H9 (cell line): ENCODE measurements around the gene IMMP2L. TPM values are rescaled to one million over a fixed set of nuclear protein-coding genes. Genes with fewer than 3 reads are reported as not detected.

Source experiments
- DNase-seq: peaks from one replicate; pipeline ENCODE4 v3.0.0-alpha.2; 2017
- H2AFZ ChIP-seq: one replicate; pipeline ENCODE4 v1.6.1; 2013; ENCODE audit warnings: mild to moderate bottlenecking, low read length, control low read depth, moderate library complexity
- H2AK5ac ChIP-seq: 2 replicates; pipeline ENCODE4 v1.6.1; 2013; ENCODE audit warnings: low read length, control low read depth, mixed read lengths; ENCODE audit not compliant: insufficient read length
- H2BK120ac ChIP-seq: one replicate; pipeline ENCODE4 v1.6.1; 2013; ENCODE audit warnings: low read depth, mild to moderate bottlenecking, low read length, control low read depth, inconsistent platforms; ENCODE audit not compliant: poor library complexity, severe bottlenecking
- H2BK12ac ChIP-seq: 2 replicates; pipeline ENCODE4 v1.6.1; 2013; ENCODE audit warnings: low read length, control low read depth, mixed read lengths, low read depth; ENCODE audit not compliant: insufficient read length
- H2BK15ac ChIP-seq: 2 replicates; pipeline ENCODE4 v1.6.1; 2013; ENCODE audit warnings: low read depth, low read length, control low read depth
- H2BK20ac ChIP-seq: one replicate; pipeline ENCODE4 v1.6.1; 2013; ENCODE audit warnings: low read depth, mild to moderate bottlenecking, low read length, control low read depth, inconsistent platforms; ENCODE audit not compliant: poor library complexity, severe bottlenecking
- H2BK5ac ChIP-seq: 2 replicates; pipeline ENCODE4 v1.6.1; 2013; ENCODE audit warnings: low read length, control low read depth, mixed read lengths; ENCODE audit not compliant: insufficient read length
- H3K14ac ChIP-seq: 2 replicates; pipeline ENCODE4 v1.6.1; 2013; ENCODE audit warnings: low read length, control low read depth; ENCODE audit not compliant: insufficient read depth
- H3K18ac ChIP-seq: 2 replicates; pipeline ENCODE4 v1.6.1; 2013; ENCODE audit warnings: low read depth, mild to moderate bottlenecking, mixed read lengths, low read length, control low read depth; ENCODE audit not compliant: insufficient read length
- H3K23ac ChIP-seq: 2 replicates; pipeline ENCODE4 v1.6.1; 2013; ENCODE audit warnings: low read length, control low read depth, mixed read lengths, low read depth; ENCODE audit not compliant: insufficient read length
- H3K23me2 ChIP-seq: 2 replicates; pipeline ENCODE4 v1.6.1; 2013; ENCODE audit warnings: low read depth, mild to moderate bottlenecking, mixed read lengths, low read length, control low read depth; ENCODE audit not compliant: insufficient read length, poor library complexity, severe bottlenecking
- H3K27ac ChIP-seq: 2 replicates; pipeline ENCODE4 v1.5.1; 2013; ENCODE audit warnings: low read length, control low read depth, mixed read lengths, low read depth; ENCODE audit not compliant: insufficient read length
- H3K27me3 ChIP-seq: 2 replicates; pipeline ENCODE4 v1.6.1; 2013; ENCODE audit warnings: low read length, control low read depth, inconsistent platforms; ENCODE audit not compliant: insufficient read depth
- H3K4ac ChIP-seq: 2 replicates; pipeline ENCODE4 v1.6.1; 2013; ENCODE audit warnings: low read depth, mild to moderate bottlenecking, control low read depth, inconsistent platforms, low read length, moderate library complexity
- H3K4me1 ChIP-seq: 2 replicates; pipeline ENCODE4 v1.6.1; 2013; ENCODE audit warnings: low read length, control low read depth, inconsistent platforms; ENCODE audit not compliant: insufficient read depth
- H3K4me2 ChIP-seq: 2 replicates; pipeline ENCODE4 v1.6.1; 2013; ENCODE audit warnings: low read length, control low read depth, mixed read lengths; ENCODE audit not compliant: insufficient read length, insufficient read depth
- H3K56ac ChIP-seq: 2 replicates; pipeline ENCODE4 v1.6.1; 2013; ENCODE audit warnings: low read depth, mild to moderate bottlenecking, mixed read lengths, low read length, control low read depth; ENCODE audit not compliant: insufficient read length
- H3K79me1 ChIP-seq: 2 replicates; pipeline ENCODE4 v1.6.1; 2013; ENCODE audit warnings: low read depth, mild to moderate bottlenecking, moderate library complexity, low read length, control low read depth, inconsistent platforms; ENCODE audit not compliant: insufficient read depth, poor library complexity, severe bottlenecking
- H3K79me2 ChIP-seq: 2 replicates; pipeline ENCODE4 v1.6.1; 2013; ENCODE audit warnings: low read length, control low read depth, inconsistent platforms; ENCODE audit not compliant: insufficient read depth
- H3K9ac ChIP-seq: 2 replicates; pipeline ENCODE4 v1.6.1; 2013; ENCODE audit warnings: low read length, control low read depth, mixed read lengths; ENCODE audit not compliant: insufficient read length; ENCODE audit errors: extremely low read depth
- H3K9me3 ChIP-seq: one replicate; pipeline ENCODE4 v1.6.1; 2013; ENCODE audit warnings: low read depth, low read length, inconsistent platforms; ENCODE audit not compliant: control insufficient read depth
- H3T11ph ChIP-seq: one replicate; pipeline ENCODE4 v1.6.1; 2013; ENCODE audit warnings: mild to moderate bottlenecking, low read length, control low read depth, inconsistent platforms
- H4K20me1 ChIP-seq: one replicate; pipeline ENCODE4 v1.6.1; 2013; ENCODE audit not compliant: control insufficient read depth, insufficient read length, insufficient read depth
- H4K5ac ChIP-seq: 2 replicates; pipeline ENCODE4 v1.6.1; 2013; ENCODE audit warnings: low read depth, mild to moderate bottlenecking, mixed read lengths, low read length, control low read depth; ENCODE audit not compliant: insufficient read length
- H4K8ac ChIP-seq: replicated peaks from 2 replicates; pipeline ENCODE4 v1.6.1; 2013; ENCODE audit warnings: low read length, control low read depth, mixed read lengths, low read depth; ENCODE audit not compliant: insufficient read length
- H4K91ac ChIP-seq: 2 replicates; pipeline ENCODE4 v1.6.1; 2013; ENCODE audit warnings: low read depth, mild to moderate bottlenecking, moderate library complexity, mixed read lengths, low read length, control low read depth; ENCODE audit not compliant: insufficient read length
- H3K27ac Mint-ChIP-seq, 3 experiments: 2 replicates in 2 of 3; 3 replicates in 1 of 3; pipeline ENCODE4 v1.8.0; 2020 to 2021; ENCODE audit warnings: mixed read lengths in 3 of 3, mild to moderate bottlenecking in 1 of 3, moderate library complexity in 1 of 3
- H3K27me3 Mint-ChIP-seq: 2 replicates; pipeline ENCODE4 v1.8.0; 2021; ENCODE audit warnings: low read depth, mild to moderate bottlenecking, moderate library complexity, mixed read lengths
- H3K36me3 Mint-ChIP-seq, 3 experiments: 2 replicates in 2 of 3; 3 replicates in 1 of 3; pipeline ENCODE4 v1.8.0; 2020 to 2021; ENCODE audit warnings: low read depth in 3 of 3, mixed read lengths in 3 of 3; ENCODE audit not compliant: insufficient read depth in 1 of 3
- H3K4me1 Mint-ChIP-seq, 2 experiments: 2 replicates each; pipeline ENCODE4 v1.8.0; 2020; ENCODE audit warnings: mixed read lengths in 2 of 2
- H3K4me3 Mint-ChIP-seq, 2 experiments: 2 replicates in 1 of 2; 3 replicates in 1 of 2; pipeline ENCODE4 v1.8.0; 2020 to 2021; ENCODE audit warnings: mild to moderate bottlenecking in 2 of 2, mixed read lengths in 2 of 2, moderate library complexity in 1 of 2
- H3K9me3 Mint-ChIP-seq, 2 experiments: 2 replicates in 1 of 2; 3 replicates in 1 of 2; pipeline ENCODE4 v1.8.0; 2020; ENCODE audit warnings: mild to moderate bottlenecking in 2 of 2, mixed read lengths in 2 of 2, moderate library complexity in 1 of 2
- WGBS: extraction: QIAGEN DNeasy Blood & Tissue Kit; methylation state at CpG from one replicate; pipeline ENCODE4 v1.1.7; 2013; ENCODE audit warnings: missing lambda C conversion rate, low lambda C conversion rate, mixed read lengths; ENCODE audit not compliant: insufficient read length; ENCODE audit errors: extremely low coverage; 5-methylcytosine and 5-hydroxymethylcytosine counted together
- total RNA-seq: library from RNA; stranded (reverse); gene quantifications from 2 replicates; pipeline ENCODE4 v1.2.1, GENCODE V29; 2021
- TF ChIP-seq, protein P1 (sequence below): fragments of 200-600 bp; sonication (generic); conservative IDR thresholded peaks from 3 replicates; pipeline ENCODE4 v1.8.0; 2021; ENCODE audit warnings: antibody characterized with exemption, mild to moderate bottlenecking

IMMP2L gene
- total RNA-seq, 1 experiment from 2014 or later, result 14.7 TPM

DNA sequence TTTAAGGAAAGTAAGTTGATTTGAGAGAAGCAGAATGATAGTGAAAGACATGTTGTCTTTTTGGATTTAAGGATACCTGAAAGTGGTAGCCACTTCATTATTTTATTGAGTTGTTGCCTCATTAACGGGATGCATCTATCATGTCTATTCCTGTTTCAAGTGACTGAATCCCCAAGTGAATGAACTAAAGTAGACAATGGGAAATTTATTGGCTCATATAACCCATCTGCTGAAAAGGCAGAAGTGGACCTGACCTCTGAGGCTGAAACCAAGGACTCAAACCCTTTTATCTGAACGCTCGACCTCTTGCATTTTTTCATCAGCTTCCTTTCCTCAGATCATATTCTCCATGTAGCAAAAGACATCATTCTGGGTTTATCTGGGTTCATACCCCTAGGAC lies 937.0 kb downstream of the IMMP2L start:
- H2BK120ac ChIP-seq, result no peak overlapping the region
- no peak overlapping the region for H4K5ac ChIP-seq
- H3T11ph ChIP-seq, result no peak overlapping the region
- H3K79me1 ChIP-seq, result no peaks in the 10 kb centered on the region
- no peak overlapping the region for H3K27ac ChIP-seq
- no peaks in the 10 kb centered on the region for H3K79me2 ChIP-seq
- peaks cover 0 to 3% of the 10 kb centered on the region in 2 experiments; a peak in 2 of 4 replicates for H3K4me1 Mint-ChIP-seq
- H3K23ac ChIP-seq, result no peak overlapping the region
- no peaks in the 10 kb centered on the region for H4K20me1 ChIP-seq
- no peaks in the 10 kb centered on the region for H3K9me3 Mint-ChIP-seq
- H3K4me2 ChIP-seq, result no peak overlapping the region
- no peak overlapping the region for H2AFZ ChIP-seq
- WGBS, result no CpG with 5 or more reads among the region's 3 CpGs
- H4K8ac ChIP-seq, result no peak overlapping the region
- H4K91ac ChIP-seq, result no peak overlapping the region
- H3K27ac Mint-ChIP-seq, result no peak overlapping the region
- no peaks in the 10 kb centered on the region for H3K4me1 ChIP-seq
- no peak overlapping the region for H3K4ac ChIP-seq
- H3K27me3 ChIP-seq, result no peaks in the 10 kb centered on the region
- no peaks in the 10 kb centered on the region for H3K36me3 Mint-ChIP-seq
- no peaks in the 10 kb centered on the region for H3K23me2 ChIP-seq
- no peak overlapping the region for H3K4me3 Mint-ChIP-seq
- no peak for DNase-seq
- no peaks in the 10 kb centered on the region for H3K27me3 Mint-ChIP-seq
- H3K18ac ChIP-seq, result no peak overlapping the region
- H3K56ac ChIP-seq, result no peak overlapping the region
- no peak overlapping the region for H3K14ac ChIP-seq
- TF ChIP-seq, protein P1, sequence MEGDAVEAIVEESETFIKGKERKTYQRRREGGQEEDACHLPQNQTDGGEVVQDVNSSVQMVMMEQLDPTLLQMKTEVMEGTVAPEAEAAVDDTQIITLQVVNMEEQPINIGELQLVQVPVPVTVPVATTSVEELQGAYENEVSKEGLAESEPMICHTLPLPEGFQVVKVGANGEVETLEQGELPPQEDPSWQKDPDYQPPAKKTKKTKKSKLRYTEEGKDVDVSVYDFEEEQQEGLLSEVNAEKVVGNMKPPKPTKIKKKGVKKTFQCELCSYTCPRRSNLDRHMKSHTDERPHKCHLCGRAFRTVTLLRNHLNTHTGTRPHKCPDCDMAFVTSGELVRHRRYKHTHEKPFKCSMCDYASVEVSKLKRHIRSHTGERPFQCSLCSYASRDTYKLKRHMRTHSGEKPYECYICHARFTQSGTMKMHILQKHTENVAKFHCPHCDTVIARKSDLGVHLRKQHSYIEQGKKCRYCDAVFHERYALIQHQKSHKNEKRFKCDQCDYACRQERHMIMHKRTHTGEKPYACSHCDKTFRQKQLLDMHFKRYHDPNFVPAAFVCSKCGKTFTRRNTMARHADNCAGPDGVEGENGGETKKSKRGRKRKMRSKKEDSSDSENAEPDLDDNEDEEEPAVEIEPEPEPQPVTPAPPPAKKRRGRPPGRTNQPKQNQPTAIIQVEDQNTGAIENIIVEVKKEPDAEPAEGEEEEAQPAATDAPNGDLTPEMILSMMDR, result no peak
- H2BK5ac ChIP-seq, result no peak overlapping the region
- no peak overlapping the region for H2BK15ac ChIP-seq
- H2BK20ac ChIP-seq, result no peak overlapping the region
- no peak overlapping the region for H2AK5ac ChIP-seq
- no peak overlapping the region for H2BK12ac ChIP-seq
- H3K9ac ChIP-seq, result no peak overlapping the region
- H3K9me3 ChIP-seq, result no peaks in the 10 kb centered on the region
